MM.1S (cell line): ENCODE measurements around the gene TRPM2.

Experiments
- DNase-seq: peaks from one replicate; pipeline ENCODE4 v3.0.0-alpha.2; 2015
- H2AFZ ChIP-seq: fragments of 300-600 bp; sonication (generic); 2 replicates; pipeline ENCODE4 v1.6.0; 2016; ENCODE audit warnings: antibody characterized with exemption, low read length
- H3F3A ChIP-seq: fragments of 300-600 bp; sonication (generic); 2 replicates; pipeline ENCODE4 v1.6.1; 2016; ENCODE audit warnings: mild to moderate bottlenecking, antibody characterized with exemption, low read length, moderate library complexity, mixed read lengths; ENCODE audit not compliant: insufficient read depth
- H3K27ac ChIP-seq: fragments of 300-600 bp; sonication (generic); 2 replicates; pipeline ENCODE4 v1.5.1; 2016; ENCODE audit warnings: mild to moderate bottlenecking, low read length
- H3K27me3 ChIP-seq: fragments of 300-600 bp; sonication (generic); replicated peaks from 2 replicates; pipeline ENCODE4 v1.6.0; 2016; ENCODE audit warnings: low read length; ENCODE audit not compliant: insufficient read depth
- H3K36me3 ChIP-seq: fragments of 300-600 bp; sonication (generic); replicated peaks from 2 replicates; pipeline ENCODE4 v1.6.1; 2016; ENCODE audit warnings: mild to moderate bottlenecking, low read length, mixed read lengths; ENCODE audit not compliant: insufficient read depth
- H3K4me1 ChIP-seq: fragments of 300-600 bp; sonication (generic); 2 replicates; pipeline ENCODE4 v1.6.1; 2016; ENCODE audit warnings: low read length, mixed read lengths
- H3K4me2 ChIP-seq: fragments of 300-600 bp; sonication (generic); 2 replicates; pipeline ENCODE4 v1.6.0; 2016; ENCODE audit warnings: low read depth, low read length
- H3K4me3 ChIP-seq: fragments of 300-600 bp; sonication (generic); 2 replicates; pipeline ENCODE4 v1.5.1; 2016; ENCODE audit warnings: low read length, mixed read lengths
- H3K79me2 ChIP-seq: fragments of 300-600 bp; sonication (generic); 2 replicates; pipeline ENCODE4 v1.6.1; 2016; ENCODE audit warnings: mixed run types, low read length, mixed read lengths
- H3K9ac ChIP-seq: fragments of 300-600 bp; sonication (generic); 2 replicates; pipeline ENCODE4 v1.6.1; 2016; ENCODE audit warnings: low read length, mixed read lengths
- H3K9me2 ChIP-seq: fragments of 300-600 bp; sonication (generic); replicated peaks from 2 replicates; pipeline ENCODE4 v1.6.1; 2016; ENCODE audit warnings: mild to moderate bottlenecking, low read length, mixed read lengths; ENCODE audit not compliant: insufficient read depth
- H3K9me3 ChIP-seq: fragments of 300-600 bp; sonication (generic); replicated peaks from 2 replicates; pipeline ENCODE4 v1.6.1; 2016; ENCODE audit warnings: mild to moderate bottlenecking, low read length, mixed read lengths; ENCODE audit not compliant: insufficient read depth
- H4K20me1 ChIP-seq: fragments of 300-600 bp; sonication (generic); 2 replicates; pipeline ENCODE4 v1.6.1; 2016; ENCODE audit warnings: mild to moderate bottlenecking, low read length, moderate library complexity, mixed read lengths; ENCODE audit not compliant: insufficient read depth
- CTCF ChIP-seq: fragments of 300-600 bp; sonication (generic); IDR thresholded peaks from 2 replicates; pipeline ENCODE4 v1.5.1; 2016; ENCODE audit warnings: antibody characterized with exemption, low read length, mixed read lengths
- EZH2 ChIP-seq: fragments of 300-600 bp; sonication (generic); optimal IDR thresholded peaks from 2 replicates; pipeline ENCODE3; 2017; ENCODE audit warnings: low read depth, mild to moderate bottlenecking, antibody characterized with exemption, low read length, mixed read lengths
- EZH2phosphoT487 ChIP-seq: fragments of 300-600 bp; sonication (generic); IDR thresholded peaks from 2 replicates; pipeline ENCODE4 v1.6.1; 2018; ENCODE audit warnings: antibody characterized with exemption, low read length

Gene TRPM2

GRCh38 chr21:44418108-44418875 lies 64.9 kb downstream of the TRPM2 start:
- no peaks in the 10 kb centered on the region for H3K36me3 ChIP-seq
- H3K9me3 ChIP-seq, result no peaks in the 10 kb centered on the region

GRCh38 chr21:44418876-44419230 lies 65.4 kb downstream of the TRPM2 start:
- Histone ChIP-seq H3K9me3 (no peaks in the 10 kb centered on the region), H3F3A (no peaks in the 10 kb centered on the region), H3K27me3 (peaks cover 74% of the 10 kb centered on the region), H4K20me1 (no peaks in the 10 kb centered on the region), H3K27ac (no peak overlapping the region), H3K4me3 (no peak overlapping the region), H3K9ac (no peak overlapping the region), H3K79me2 (no peaks in the 10 kb centered on the region), H3K4me2 (no peak overlapping the region), H3K4me1 (no peaks in the 10 kb centered on the region), H2AFZ (no peak overlapping the region), H3K36me3 (no peaks in the 10 kb centered on the region), H3K9me2 (no peaks in the 10 kb centered on the region)
- no peak for DNase-seq
- no peak for TF ChIP-seq EZH2phosphoT487
- TF ChIP-seq CTCF, result no peak
- TF ChIP-seq EZH2, result no peak

More at GRCh38 chr21:44418108-44418875, 64.9 kb downstream of the TRPM2 start:
- Histone ChIP-seq H3K27ac (no peak overlapping the region), H3K4me3 (no peak overlapping the region), H3K9ac (no peak overlapping the region), H3K4me2 (no peak overlapping the region), H3K27me3 (peaks cover 74% of the 10 kb centered on the region), H3K79me2 (no peaks in the 10 kb centered on the region), H4K20me1 (no peaks in the 10 kb centered on the region), H2AFZ (no peak overlapping the region), H3K4me1 (no peaks in the 10 kb centered on the region), H3F3A (no peaks in the 10 kb centered on the region), H3K9me2 (no peaks in the 10 kb centered on the region)
- TF ChIP-seq EZH2 (no peak), CTCF (no peak), EZH2phosphoT487 (no peak)
- no peak for DNase-seq

- Histone ChIP-seq H3K27me3 (peaks cover 74% of the 10 kb centered on the region), H3K9ac (no peak overlapping the region), H3K27ac (no peak overlapping the region), H3K9me3 (no peaks in the 10 kb centered on the region), H3K9me2 (no peaks in the 10 kb centered on the region), H3K79me2 (no peaks in the 10 kb centered on the region), H3K4me1 (no peaks in the 10 kb centered on the region), H3K4me3 (no peak overlapping the region), H2AFZ (no peak overlapping the region), H3F3A (no peaks in the 10 kb centered on the region), H3K36me3 (no peaks in the 10 kb centered on the region), H4K20me1 (no peaks in the 10 kb centered on the region), H3K4me2 (no peak overlapping the region)
- no peak for DNase-seq
- TF ChIP-seq CTCF (no peak), EZH2 (no peak), EZH2phosphoT487 (no peak)
Observed at GRCh38 chr21:44419679-44420078, 66.3 kb downstream of the TRPM2 start.
